ENCODE data around the gene NRIP1.
"Not testable (repeated sequence)": the region's sequence is repeated elsewhere in the genome, so short reads cannot be mapped to it uniquely, and the experiment has no call there.

The NRIP1 gene

DNA sequence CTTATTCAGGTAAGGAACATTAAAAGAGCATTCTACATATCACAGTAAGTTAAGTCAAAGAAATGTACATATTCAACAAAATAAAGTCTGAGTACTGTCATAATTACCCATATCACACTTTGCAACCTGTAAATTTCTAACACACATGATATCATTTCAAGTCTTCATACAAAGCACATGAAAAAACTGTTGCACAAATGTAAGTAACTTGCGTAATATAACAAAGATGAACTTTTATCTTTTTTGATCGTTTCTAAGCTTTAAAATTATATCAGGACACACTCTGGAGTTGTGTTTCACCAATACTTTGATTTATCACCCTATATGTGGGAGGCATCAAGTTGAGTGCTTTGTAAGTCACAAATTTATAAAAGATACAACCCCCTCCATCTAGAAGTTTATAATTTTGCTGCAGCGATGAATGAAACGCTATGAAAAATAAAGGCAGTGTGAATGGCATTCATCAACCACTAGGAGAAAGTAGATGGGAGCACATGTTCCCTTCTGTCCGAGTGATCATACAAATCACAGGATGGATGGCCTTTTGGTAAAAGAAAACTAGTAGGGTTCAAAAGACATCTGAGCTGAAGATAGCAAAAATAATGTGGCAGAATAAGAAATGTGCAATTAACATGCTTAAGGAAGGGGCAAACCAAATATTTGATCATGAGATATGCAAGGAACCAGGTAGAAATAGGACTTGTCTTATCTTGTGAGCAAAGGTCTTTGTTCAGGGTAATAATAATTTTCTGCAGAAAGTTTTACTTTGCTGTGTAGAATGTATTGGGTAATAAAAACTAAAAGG lies 27.5 kb downstream of the NRIP1 start:
- H3K4me1 ChIP-seq (ENCODE audit: control insufficient read depth, insufficient read depth, low read length) = no peaks in the 10 kb centered on the region
- H3K4me3 ChIP-seq (ENCODE audit: low read length in 2 of 2) = no peak overlapping the region
- H3K27ac ChIP-seq (ENCODE audit: low read length) = no peak overlapping the region
- no peak overlapping the region for H3K9ac ChIP-seq (ENCODE audit: low read length in 2 of 2)
- H3K27me3 ChIP-seq (ENCODE audit: control insufficient read depth in 1 of 2, insufficient read depth in 2 of 2, low read length in 2 of 2) = no peaks in the 10 kb centered on the region
- H3K9me3 ChIP-seq (ENCODE audit: control insufficient read depth in 2 of 2, low read length in 2 of 2) = no peaks in the 10 kb centered on the region
- peaks cover 0 to 2% of the 10 kb centered on the region in 2 donors for H3K36me3 ChIP-seq (ENCODE audit: control insufficient read depth in 2 of 2, insufficient read depth in 2 of 2, low read length in 2 of 2)

DNA sequence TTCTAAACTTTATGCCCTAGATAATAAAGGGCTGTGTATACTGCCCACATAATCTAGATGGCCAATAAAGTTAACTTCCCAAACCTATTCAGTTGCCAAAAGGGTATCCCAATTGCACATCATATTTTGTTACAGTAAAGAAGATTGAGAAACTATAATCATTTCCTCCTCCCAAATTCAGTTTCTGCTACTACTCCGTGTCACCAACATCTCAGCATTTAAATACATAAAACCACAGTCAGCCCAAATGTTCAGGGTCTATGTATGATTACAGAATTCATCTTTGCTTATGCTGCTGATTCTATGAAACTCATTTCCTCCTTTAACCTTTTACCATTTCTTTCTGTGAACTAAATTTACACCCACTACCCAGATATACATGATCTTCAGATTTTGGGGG lies 28.6 kb downstream of the NRIP1 start:
- Histone ChIP-seq H3K27me3 (ENCODE audit: control insufficient read depth in 1 of 2, insufficient read depth in 2 of 2, low read length in 2 of 2) (no peaks in the 10 kb centered on the region), H3K4me3 (ENCODE audit: low read length in 2 of 2) (no peak overlapping the region), H3K9ac (ENCODE audit: low read length in 2 of 2) (no peak overlapping the region), H3K9me3 (ENCODE audit: control insufficient read depth in 2 of 2, low read length in 2 of 2) (no peaks in the 10 kb centered on the region), H3K27ac (ENCODE audit: low read length) (no peak overlapping the region), H3K36me3 (ENCODE audit: control insufficient read depth in 2 of 2, insufficient read depth in 2 of 2, low read length in 2 of 2) (no peaks in the 10 kb centered on the region), H3K4me1 (ENCODE audit: control insufficient read depth, insufficient read depth, low read length) (no peaks in the 10 kb centered on the region)

DNA sequence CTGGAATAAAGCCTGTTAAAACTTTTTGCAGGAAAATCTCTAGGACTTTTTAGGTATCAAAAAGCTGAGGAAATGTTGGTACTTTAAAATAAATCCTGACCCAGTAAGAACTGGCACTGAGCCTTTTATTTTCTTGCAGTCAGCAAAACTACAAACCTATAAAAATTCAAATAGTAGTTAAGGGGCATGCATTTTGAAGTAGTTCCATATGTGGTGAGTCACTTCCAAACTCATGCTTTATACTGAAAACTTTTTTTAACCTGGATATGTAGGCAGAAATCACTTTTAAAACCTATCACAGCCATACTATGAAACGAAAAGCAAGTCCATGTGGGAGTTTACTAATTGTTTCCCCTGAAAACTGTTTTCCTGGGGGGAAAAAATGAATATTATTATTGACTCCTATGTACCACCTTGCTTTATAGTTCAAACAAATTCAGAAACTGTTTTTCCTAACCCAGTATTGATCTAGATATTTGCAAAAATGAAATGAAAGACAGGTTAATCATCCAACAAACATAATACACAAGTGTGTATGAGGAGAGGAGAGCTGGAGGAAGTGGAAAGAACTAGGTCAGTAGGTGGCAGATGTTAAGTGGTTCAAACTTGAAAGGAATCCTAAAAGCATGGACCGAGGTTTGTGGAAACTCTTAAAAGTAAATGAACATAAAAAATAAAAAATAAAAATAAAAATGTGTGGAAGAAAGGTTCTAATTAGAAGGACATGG lies 30.5 kb downstream of the NRIP1 start:
- Histone ChIP-seq H3K4me1 (ENCODE audit: control insufficient read depth, insufficient read depth, low read length) (no peaks in the 10 kb centered on the region), H3K27me3 (ENCODE audit: control insufficient read depth in 1 of 2, insufficient read depth in 2 of 2, low read length in 2 of 2) (no peaks in the 10 kb centered on the region), H3K27ac (ENCODE audit: low read length) (no peak overlapping the region), H3K9me3 (ENCODE audit: control insufficient read depth in 2 of 2, low read length in 2 of 2) (no peaks in the 10 kb centered on the region), H3K9ac (ENCODE audit: low read length in 2 of 2) (no peak overlapping the region), H3K4me3 (ENCODE audit: low read length in 2 of 2) (no peak overlapping the region), H3K36me3 (ENCODE audit: control insufficient read depth in 2 of 2, insufficient read depth in 2 of 2, low read length in 2 of 2) (no peaks in the 10 kb centered on the region)

DNA sequence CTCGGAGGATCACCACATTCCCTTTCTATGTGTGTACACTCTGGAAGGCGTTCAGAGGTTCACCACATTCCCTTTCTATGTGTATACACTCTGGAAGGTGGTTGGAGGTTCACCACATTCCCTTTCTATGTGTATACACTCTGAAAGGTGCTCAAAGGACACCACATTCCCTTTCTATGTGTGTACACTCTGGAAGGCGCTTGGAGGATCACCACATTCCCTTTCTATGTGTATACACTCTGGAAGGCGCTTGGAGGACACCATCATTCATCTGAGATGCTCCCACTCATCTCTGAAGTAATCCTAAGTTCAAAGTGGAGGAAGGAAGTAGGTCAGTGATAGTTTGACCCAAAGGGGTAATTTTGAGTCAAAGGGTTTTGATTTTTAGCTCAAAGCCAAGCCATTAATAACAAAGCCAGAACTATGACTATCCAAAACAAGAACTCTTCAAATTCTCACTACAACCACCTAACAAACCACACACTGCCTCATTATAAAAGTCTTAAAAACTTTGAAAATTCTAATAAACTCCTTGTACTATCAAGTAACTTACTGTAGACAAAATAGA lies 32.9 kb downstream of the NRIP1 start:
- Histone ChIP-seq H3K4me3 (ENCODE audit: low read length in 2 of 2) (no peak overlapping the region), H3K27me3 (ENCODE audit: control insufficient read depth in 1 of 2, insufficient read depth in 2 of 2, low read length in 2 of 2) (no peaks in the 10 kb centered on the region), H3K36me3 (ENCODE audit: control insufficient read depth in 2 of 2, insufficient read depth in 2 of 2, low read length in 2 of 2) (no peaks in the 10 kb centered on the region), H3K27ac (ENCODE audit: low read length) (no peak overlapping the region), H3K4me1 (ENCODE audit: control insufficient read depth, insufficient read depth, low read length) (no peaks in the 10 kb centered on the region), H3K9ac (ENCODE audit: low read length in 2 of 2) (no peak overlapping the region), H3K9me3 (ENCODE audit: control insufficient read depth in 2 of 2, low read length in 2 of 2) (no peaks in the 10 kb centered on the region)

DNA sequence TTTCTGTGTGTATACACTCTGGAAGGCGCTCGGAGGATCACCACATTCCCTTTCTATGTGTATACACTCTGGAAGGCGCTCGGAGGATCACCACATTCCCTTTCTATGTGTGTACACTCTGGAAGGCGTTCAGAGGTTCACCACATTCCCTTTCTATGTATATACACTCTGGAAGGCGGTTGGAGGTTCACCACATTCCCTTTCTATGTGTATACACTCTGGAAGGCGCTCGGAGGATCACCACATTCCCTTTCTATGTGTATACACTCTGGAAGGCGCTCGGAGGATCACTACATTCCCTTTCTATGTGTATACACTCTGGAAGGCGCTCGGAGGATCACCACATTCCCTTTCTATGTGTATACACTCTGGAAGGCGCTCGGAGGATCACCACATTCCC lies 33.4 kb downstream of the NRIP1 start:
- not testable (repeated sequence) for H3K4me1 ChIP-seq (ENCODE audit: control insufficient read depth, insufficient read depth, low read length); H3K27ac ChIP-seq (ENCODE audit: low read length); H3K9me3 ChIP-seq (ENCODE audit: control insufficient read depth in 2 of 2, low read length in 2 of 2); H3K36me3 ChIP-seq (ENCODE audit: control insufficient read depth in 2 of 2, insufficient read depth in 2 of 2, low read length in 2 of 2); H3K9ac ChIP-seq (ENCODE audit: low read length in 2 of 2); H3K4me3 ChIP-seq (ENCODE audit: low read length in 2 of 2); H3K27me3 ChIP-seq (ENCODE audit: control insufficient read depth in 1 of 2, insufficient read depth in 2 of 2, low read length in 2 of 2)

DNA sequence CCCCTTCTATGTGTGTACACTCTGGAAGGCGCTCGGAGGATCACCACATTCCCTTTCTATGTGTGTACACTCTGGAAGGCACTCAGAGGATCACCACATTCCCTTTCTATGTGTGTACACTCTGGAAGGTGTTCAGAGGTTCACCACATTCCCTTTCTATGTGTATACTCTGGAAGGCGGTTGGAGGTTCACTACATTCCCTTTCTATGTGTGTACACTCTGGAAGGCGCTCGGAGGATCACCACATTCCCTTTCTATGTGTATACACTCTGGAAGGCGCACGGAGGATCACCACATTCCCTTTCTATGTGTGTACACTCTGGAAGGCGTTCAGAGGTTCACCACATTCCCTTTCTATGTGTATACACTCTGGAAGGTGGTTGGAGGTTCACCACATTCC lies 33.9 kb downstream of the NRIP1 start:
- not testable (repeated sequence) for H3K27me3 ChIP-seq (ENCODE audit: control insufficient read depth in 1 of 2, insufficient read depth in 2 of 2, low read length in 2 of 2); H3K4me1 ChIP-seq (ENCODE audit: control insufficient read depth, insufficient read depth, low read length); H3K9me3 ChIP-seq (ENCODE audit: control insufficient read depth in 2 of 2, low read length in 2 of 2); H3K36me3 ChIP-seq (ENCODE audit: control insufficient read depth in 2 of 2, insufficient read depth in 2 of 2, low read length in 2 of 2); H3K9ac ChIP-seq (ENCODE audit: low read length in 2 of 2); H3K4me3 ChIP-seq (ENCODE audit: low read length in 2 of 2); H3K27ac ChIP-seq (ENCODE audit: low read length)

DNA sequence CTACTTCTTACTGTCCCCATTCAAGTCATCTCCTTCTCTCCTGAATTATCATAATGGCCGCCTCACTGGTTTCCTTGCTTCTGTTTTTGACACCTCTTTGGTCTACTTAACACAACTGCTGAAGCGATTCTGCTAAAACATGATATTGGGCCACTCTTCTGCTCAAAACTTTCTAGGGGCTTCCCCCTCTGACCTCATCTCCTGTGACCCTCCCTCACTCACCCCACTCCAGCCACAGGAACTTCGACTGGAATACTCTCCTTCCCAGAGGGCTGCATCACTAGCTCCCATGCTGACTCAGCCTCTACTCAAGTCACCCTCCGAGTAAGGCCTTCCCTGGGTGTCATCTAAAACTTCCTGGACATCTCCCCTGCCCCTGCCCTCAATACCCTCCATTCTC lies 35.7 kb downstream of the NRIP1 start:
- no peaks in the 10 kb centered on the region for H3K36me3 ChIP-seq (ENCODE audit: control insufficient read depth in 2 of 2, insufficient read depth in 2 of 2, low read length in 2 of 2)
- H3K9me3 ChIP-seq (ENCODE audit: control insufficient read depth in 2 of 2, low read length in 2 of 2) = no peaks in the 10 kb centered on the region
- no peaks in the 10 kb centered on the region for H3K27me3 ChIP-seq (ENCODE audit: control insufficient read depth in 1 of 2, insufficient read depth in 2 of 2, low read length in 2 of 2)
- no peak overlapping the region for H3K4me3 ChIP-seq (ENCODE audit: low read length in 2 of 2)
- no peak overlapping the region for H3K27ac ChIP-seq (ENCODE audit: low read length)
- H3K9ac ChIP-seq (ENCODE audit: low read length in 2 of 2) = no peak overlapping the region
- H3K4me1 ChIP-seq (ENCODE audit: control insufficient read depth, insufficient read depth, low read length) = no peaks in the 10 kb centered on the region

DNA sequence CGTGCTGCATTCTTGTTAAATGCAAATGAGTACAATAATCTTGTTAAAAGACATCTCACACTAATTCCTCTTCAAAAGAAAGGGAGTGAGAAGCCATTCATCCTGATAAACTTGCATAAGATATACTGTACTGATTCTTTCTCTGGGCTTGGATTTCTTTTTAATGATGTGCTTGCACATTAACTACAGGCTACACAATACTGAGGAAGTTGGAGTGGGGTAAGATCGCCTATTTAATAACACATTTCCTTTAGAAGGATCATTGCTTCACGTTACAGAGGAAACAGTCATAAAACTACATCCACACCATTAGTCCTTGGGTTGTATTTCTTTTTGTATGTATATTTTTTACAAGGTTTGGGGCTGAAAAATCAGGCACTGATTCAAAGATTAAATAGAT lies 36.6 kb downstream of the NRIP1 start:
- Histone ChIP-seq H3K9me3 (ENCODE audit: control insufficient read depth in 2 of 2, low read length in 2 of 2) (no peaks in the 10 kb centered on the region), H3K9ac (ENCODE audit: low read length in 2 of 2) (no peak overlapping the region), H3K27me3 (ENCODE audit: control insufficient read depth in 1 of 2, insufficient read depth in 2 of 2, low read length in 2 of 2) (no peaks in the 10 kb centered on the region), H3K4me1 (ENCODE audit: control insufficient read depth, insufficient read depth, low read length) (no peaks in the 10 kb centered on the region), H3K4me3 (ENCODE audit: low read length in 2 of 2) (no peak overlapping the region), H3K36me3 (ENCODE audit: control insufficient read depth in 2 of 2, insufficient read depth in 2 of 2, low read length in 2 of 2) (no peaks in the 10 kb centered on the region), H3K27ac (ENCODE audit: low read length) (no peak overlapping the region)

DNA sequence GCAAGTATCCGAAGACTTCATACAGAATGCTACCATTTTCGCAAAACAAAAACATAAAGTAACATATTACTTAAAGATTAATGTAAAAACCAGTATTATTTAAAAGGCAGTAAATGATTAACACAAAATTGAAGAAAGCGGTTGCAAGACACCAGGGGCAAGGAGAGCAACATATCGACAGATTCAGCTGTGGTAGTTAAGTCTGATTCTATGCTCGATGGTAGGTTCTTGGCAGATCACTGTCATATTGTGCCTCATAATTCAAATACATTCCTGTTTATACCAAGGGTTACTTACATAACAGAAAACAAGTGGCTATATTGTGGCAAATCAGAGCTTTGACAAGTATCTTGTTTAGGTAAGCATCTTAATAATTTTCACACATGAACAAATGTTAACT lies 37.7 kb downstream of the NRIP1 start:
- no peak overlapping the region for H3K27ac ChIP-seq (ENCODE audit: low read length)
- H3K4me3 ChIP-seq (ENCODE audit: low read length in 2 of 2) = no peak overlapping the region
- H3K36me3 ChIP-seq (ENCODE audit: control insufficient read depth in 2 of 2, insufficient read depth in 2 of 2, low read length in 2 of 2) = no peaks in the 10 kb centered on the region
- no peaks in the 10 kb centered on the region for H3K4me1 ChIP-seq (ENCODE audit: control insufficient read depth, insufficient read depth, low read length)
- no peak overlapping the region for H3K9ac ChIP-seq (ENCODE audit: low read length in 2 of 2)
- no peaks in the 10 kb centered on the region for H3K9me3 ChIP-seq (ENCODE audit: control insufficient read depth in 2 of 2, low read length in 2 of 2)
- no peaks in the 10 kb centered on the region for H3K27me3 ChIP-seq (ENCODE audit: control insufficient read depth in 1 of 2, insufficient read depth in 2 of 2, low read length in 2 of 2)

DNA sequence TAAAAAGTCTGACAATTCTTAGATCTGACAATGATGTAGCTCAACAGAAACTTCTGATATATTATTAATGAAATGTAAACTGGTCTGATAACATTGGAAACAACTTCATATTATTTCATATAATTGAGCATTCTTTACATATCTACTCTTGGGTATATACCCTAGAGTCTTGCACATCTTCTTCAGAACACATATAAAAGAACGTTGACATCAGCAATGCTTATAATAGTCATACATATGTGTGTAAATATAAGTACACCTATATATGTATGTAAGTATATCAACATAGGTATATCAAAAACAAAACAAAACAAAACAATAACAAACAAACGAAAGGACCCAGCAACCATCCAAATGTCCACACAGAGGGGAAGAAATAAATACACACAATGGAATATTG lies 38.4 kb downstream of the NRIP1 start:
- Histone ChIP-seq H3K9ac (ENCODE audit: low read length in 2 of 2) (no peak overlapping the region), H3K27ac (ENCODE audit: low read length) (no peak overlapping the region), H3K4me3 (ENCODE audit: low read length in 2 of 2) (no peak overlapping the region), H3K27me3 (ENCODE audit: control insufficient read depth in 1 of 2, insufficient read depth in 2 of 2, low read length in 2 of 2) (no peaks in the 10 kb centered on the region), H3K4me1 (ENCODE audit: control insufficient read depth, insufficient read depth, low read length) (no peaks in the 10 kb centered on the region), H3K36me3 (ENCODE audit: control insufficient read depth in 2 of 2, insufficient read depth in 2 of 2, low read length in 2 of 2) (no peaks in the 10 kb centered on the region), H3K9me3 (ENCODE audit: control insufficient read depth in 2 of 2, low read length in 2 of 2) (no peaks in the 10 kb centered on the region)

DNA sequence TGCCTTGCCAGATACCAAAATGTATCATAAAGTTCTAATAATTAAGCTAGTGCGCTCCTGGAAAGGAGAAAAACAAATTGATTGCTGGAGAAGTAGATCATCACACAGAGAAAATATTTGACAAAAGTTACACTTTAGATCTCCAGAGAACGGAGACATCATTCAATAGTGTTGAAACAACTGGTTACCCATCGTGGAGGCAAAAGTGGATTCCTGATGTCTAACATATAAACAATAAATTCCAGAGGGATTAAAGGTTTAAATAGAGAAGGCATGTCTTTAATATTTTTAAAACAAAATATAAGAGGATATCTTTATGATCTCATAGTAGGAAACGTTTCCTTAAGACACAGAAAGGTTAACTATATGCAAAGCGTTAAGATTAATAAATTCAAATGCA lies 41.0 kb downstream of the NRIP1 start:
- Histone ChIP-seq H3K9me3 (ENCODE audit: control insufficient read depth in 2 of 2, low read length in 2 of 2) (no peaks in the 10 kb centered on the region), H3K4me1 (ENCODE audit: control insufficient read depth, insufficient read depth, low read length) (no peaks in the 10 kb centered on the region), H3K27me3 (ENCODE audit: control insufficient read depth in 1 of 2, insufficient read depth in 2 of 2, low read length in 2 of 2) (no peaks in the 10 kb centered on the region), H3K36me3 (ENCODE audit: control insufficient read depth in 2 of 2, insufficient read depth in 2 of 2, low read length in 2 of 2) (no peaks in the 10 kb centered on the region), H3K9ac (ENCODE audit: low read length in 2 of 2) (no peak overlapping the region), H3K27ac (ENCODE audit: low read length) (no peak overlapping the region), H3K4me3 (ENCODE audit: low read length in 2 of 2) (no peak overlapping the region)

All from stomach smooth muscle (tissue), 2 donors.